ENCODE measurements around the gene CLDN14.

The CLDN14 gene

GRCh38 chr21:36502365-36502764, 22.4 kb upstream of the CLDN14 start:
- TF ChIP-seq CTCF (IDR thresholded peaks at IDR 0.05; ENCODE audit: borderline replicate concordance, control extremely low read depth, extremely low read depth, insufficient read depth, missing control alignments): no peak
- DNase-seq (ENCODE audit: low spot score): no peak
- in situ Hi-C loops (cut with MboI; ENCODE audit: low sequenced_read_pairs, unreplicated experiment): loop anchor here (5.0 kb wide), 1 partner anchor 45 kb away; no protein-coding TSS in a partner anchor

- no peak for TF ChIP-seq CTCF (IDR thresholded peaks at IDR 0.05; ENCODE audit: borderline replicate concordance, control extremely low read depth, extremely low read depth, insufficient read depth, missing control alignments)
- no peak for DNase-seq (ENCODE audit: low spot score)
- in situ Hi-C loops (cut with MboI; ENCODE audit: low sequenced_read_pairs, unreplicated experiment): loop anchor here (5.0 kb wide), 1 partner anchor 46 kb away; no protein-coding TSS in a partner anchor
Observed at GRCh38 chr21:36501589-36501892, 21.6 kb upstream of the CLDN14 start.

- in situ Hi-C loops (cut with MboI; ENCODE audit: low sequenced_read_pairs, unreplicated experiment): loop anchor here (5.0 kb wide), 1 partner anchor 47 kb away; no protein-coding TSS in a partner anchor
Observed at GRCh38 chr21:36499578-36500471, 19.9 kb upstream of the CLDN14 start.

GRCh38 chr21:36494557-36494956, 14.6 kb upstream of the CLDN14 start:
- in situ Hi-C loops (cut with MboI; ENCODE audit: low sequenced_read_pairs, unreplicated experiment): no loop called here
- no peak for TF ChIP-seq CTCF (IDR thresholded peaks at IDR 0.05; ENCODE audit: borderline replicate concordance, control extremely low read depth, extremely low read depth, insufficient read depth, missing control alignments)
- DNase-seq (ENCODE audit: low spot score): no peak

More at GRCh38 chr21:36499578-36500471, 19.9 kb upstream of the CLDN14 start:
- no peak for TF ChIP-seq CTCF (IDR thresholded peaks at IDR 0.05; ENCODE audit: borderline replicate concordance, control extremely low read depth, extremely low read depth, insufficient read depth, missing control alignments)
- no peak for DNase-seq (ENCODE audit: low spot score)

GRCh38 chr21:36491209-36491910, 11.4 kb upstream of the CLDN14 start:
- in situ Hi-C loops (cut with MboI; ENCODE audit: low sequenced_read_pairs, unreplicated experiment): no loop called here
- no peak for DNase-seq (ENCODE audit: low spot score)

More at GRCh38 chr21:36491209-36491910, 11.4 kb upstream of the CLDN14 start:
- no peak for TF ChIP-seq CTCF (IDR thresholded peaks at IDR 0.05; ENCODE audit: borderline replicate concordance, control extremely low read depth, extremely low read depth, insufficient read depth, missing control alignments)

All from GM13976 (cell line).